ENCODE measurements around the gene KDM6B. TPM values are rescaled to one million over a fixed set of nuclear protein-coding genes. Genes with fewer than 3 reads are reported as not detected.
"Not testable (repeated sequence)": the region's sequence is repeated elsewhere in the genome, so short reads cannot be mapped to it uniquely, and the experiment has no call there.

Gene KDM6B
- total and polyA plus RNA-seq, 4 donors: 2.5 to 11.5 (median 3.3) TPM

- Histone ChIP-seq H3K4me1 (ENCODE audit: control insufficient read depth in 4 of 4, insufficient read depth in 4 of 4, low read length in 3 of 4) (no peaks in the 10 kb centered on the region), H3K9me3 (ENCODE audit: control insufficient read depth in 4 of 4, low read length in 3 of 4) (no peaks in the 10 kb centered on the region), H3K27ac (ENCODE audit: low read depth in 1 of 2, low read length in 2 of 2) (no peak overlapping the region), H3K27me3 (ENCODE audit: control insufficient read depth in 4 of 4, insufficient read depth in 4 of 4, low read length in 3 of 4) (peaks cover 0 to under 1% (median 0%) of the 10 kb centered on the region in 4 donors), H3K4me3 (ENCODE audit: low read depth in 1 of 3, low read length in 3 of 3) (no peak overlapping the region), H3K9ac (ENCODE audit: low read depth in 1 of 2, low read length in 2 of 2) (no peak overlapping the region), H3K36me3 (ENCODE audit: control insufficient read depth in 4 of 4, insufficient read depth in 3 of 4, low read depth in 1 of 4, low read length in 3 of 4) (no peaks in the 10 kb centered on the region)
- WGBS: 70% methylated on average over 11 of the region's 11 CpGs
- no peak for DNase-seq (ENCODE audit: low spot score)
- TF ChIP-seq SP1 (IDR thresholded peaks at IDR 0.05) (no peak), TAF1 (conservative IDR thresholded peaks at IDR 0.05) (no peak), CTCF (IDR thresholded peaks at IDR 0.05; ENCODE audit: low read depth, low read length, missing input control) (no peak), RXRA (IDR thresholded peaks at IDR 0.05) (no peak), EGR1 (IDR thresholded peaks at IDR 0.05; ENCODE audit: low read depth in 2 of 2) (no peak), FOXA1 (IDR thresholded peaks at IDR 0.05) (no peak), HNF4A (conservative IDR thresholded peaks at IDR 0.05) (no peak), NR2F2 (IDR thresholded peaks at IDR 0.05) (no peak), RAD21 (IDR thresholded peaks at IDR 0.05) (no peak), JUND (IDR thresholded peaks at IDR 0.05) (no peak), YY1 (IDR thresholded peaks at IDR 0.05) (no peak)
- TF ChIP-seq, protein P1, sequence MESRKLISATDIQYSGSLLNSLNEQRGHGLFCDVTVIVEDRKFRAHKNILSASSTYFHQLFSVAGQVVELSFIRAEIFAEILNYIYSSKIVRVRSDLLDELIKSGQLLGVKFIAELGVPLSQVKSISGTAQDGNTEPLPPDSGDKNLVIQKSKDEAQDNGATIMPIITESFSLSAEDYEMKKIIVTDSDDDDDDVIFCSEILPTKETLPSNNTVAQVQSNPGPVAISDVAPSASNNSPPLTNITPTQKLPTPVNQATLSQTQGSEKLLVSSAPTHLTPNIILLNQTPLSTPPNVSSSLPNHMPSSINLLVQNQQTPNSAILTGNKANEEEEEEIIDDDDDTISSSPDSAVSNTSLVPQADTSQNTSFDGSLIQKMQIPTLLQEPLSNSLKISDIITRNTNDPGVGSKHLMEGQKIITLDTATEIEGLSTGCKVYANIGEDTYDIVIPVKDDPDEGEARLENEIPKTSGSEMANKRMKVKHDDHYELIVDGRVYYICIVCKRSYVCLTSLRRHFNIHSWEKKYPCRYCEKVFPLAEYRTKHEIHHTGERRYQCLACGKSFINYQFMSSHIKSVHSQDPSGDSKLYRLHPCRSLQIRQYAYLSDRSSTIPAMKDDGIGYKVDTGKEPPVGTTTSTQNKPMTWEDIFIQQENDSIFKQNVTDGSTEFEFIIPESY (IDR thresholded peaks at IDR 0.05): no peak
Measured at GRCh38 chr17:7809086-7809790, 24.8 kb upstream of the KDM6B start.

DNA sequence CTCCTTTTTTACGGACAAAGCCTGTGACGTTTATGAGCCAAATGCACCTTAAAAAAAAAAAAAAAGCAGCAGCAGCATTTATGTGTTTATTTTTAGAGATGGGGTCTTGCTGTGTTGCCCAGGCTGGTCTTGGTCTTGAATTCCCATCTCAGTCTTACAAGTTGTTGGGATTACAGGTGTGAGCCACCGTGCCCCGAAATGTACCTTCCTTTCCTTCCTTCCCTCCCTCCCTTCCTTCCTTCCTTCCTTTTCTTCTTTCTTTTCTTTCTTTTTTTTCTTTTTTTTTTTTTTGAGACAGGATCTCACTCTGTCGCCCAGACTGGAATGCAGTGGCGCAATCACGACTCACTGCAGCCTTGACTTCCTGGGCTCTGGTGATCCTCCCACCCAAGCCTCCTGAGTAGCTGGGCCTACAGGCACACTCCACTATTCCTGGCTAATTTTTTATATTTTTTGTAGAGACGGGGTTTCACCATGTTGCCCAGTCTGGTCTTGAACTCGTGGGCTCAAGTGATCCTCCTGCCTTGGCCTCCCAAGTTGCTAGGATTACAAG lies 24.1 kb upstream of the KDM6B start:
- H3K9me3 ChIP-seq (ENCODE audit: control insufficient read depth in 4 of 4, low read length in 3 of 4); H3K27me3 ChIP-seq (ENCODE audit: control insufficient read depth in 4 of 4, insufficient read depth in 4 of 4, low read length in 3 of 4); H3K27ac ChIP-seq (ENCODE audit: low read depth in 1 of 2, low read length in 2 of 2); DNase-seq (ENCODE audit: low spot score); H3K9ac ChIP-seq (ENCODE audit: low read depth in 1 of 2, low read length in 2 of 2); H3K4me1 ChIP-seq (ENCODE audit: control insufficient read depth in 4 of 4, insufficient read depth in 4 of 4, low read length in 3 of 4); H3K4me3 ChIP-seq (ENCODE audit: low read depth in 1 of 3, low read length in 3 of 3); H3K36me3 ChIP-seq (ENCODE audit: control insufficient read depth in 4 of 4, insufficient read depth in 3 of 4, low read depth in 1 of 4, low read length in 3 of 4): not testable (repeated sequence)
- 82% methylated on average over 9 of the region's 9 CpGs for WGBS

DNA sequence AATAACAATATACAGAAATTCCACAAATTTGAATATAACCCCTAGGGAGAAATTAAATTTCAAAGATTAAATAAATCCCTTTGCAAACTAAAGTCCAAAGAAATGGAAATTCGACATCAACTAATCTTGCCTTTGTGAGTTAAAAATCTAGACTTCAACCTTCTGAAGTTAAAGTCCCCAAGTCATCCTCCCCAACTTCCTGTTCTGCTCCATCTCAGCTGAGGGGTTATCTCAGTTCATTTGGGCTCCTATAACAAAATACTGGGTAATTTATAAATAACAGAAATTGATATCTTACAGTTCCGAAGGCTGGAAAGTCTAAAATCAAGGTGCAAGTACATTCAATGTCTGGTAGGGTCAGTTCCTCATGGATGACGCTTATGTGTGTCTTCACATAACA lies 22.8 kb upstream of the KDM6B start:
- 73% methylated on average over 3 of the region's 3 CpGs for whole genome bisulfite sequencing
- Histone ChIP-seq H3K9me3 (ENCODE audit: control insufficient read depth in 4 of 4, low read length in 3 of 4) (no peaks in the 10 kb centered on the region), H3K27me3 (ENCODE audit: control insufficient read depth in 4 of 4, insufficient read depth in 4 of 4, low read length in 3 of 4) (no peaks in the 10 kb centered on the region), H3K9ac (ENCODE audit: low read depth in 1 of 2, low read length in 2 of 2) (no peak overlapping the region), H3K4me3 (ENCODE audit: low read depth in 1 of 3, low read length in 3 of 3) (no peak overlapping the region), H3K27ac (ENCODE audit: low read depth in 1 of 2, low read length in 2 of 2) (no peak overlapping the region), H3K4me1 (ENCODE audit: control insufficient read depth in 4 of 4, insufficient read depth in 4 of 4, low read length in 3 of 4) (no peaks in the 10 kb centered on the region), H3K36me3 (ENCODE audit: control insufficient read depth in 4 of 4, insufficient read depth in 3 of 4, low read depth in 1 of 4, low read length in 3 of 4) (no peaks in the 10 kb centered on the region)
- no peak for DNase-seq (ENCODE audit: low spot score)
- TF ChIP-seq JUND (IDR thresholded peaks at IDR 0.05) (no peak), SP1 (IDR thresholded peaks at IDR 0.05) (no peak), CTCF (IDR thresholded peaks at IDR 0.05; ENCODE audit: low read depth, low read length, missing input control) (no peak), GABPA (IDR thresholded peaks at IDR 0.05 in 1 of 2, conservative IDR thresholded peaks at IDR 0.05 in 1 of 2) (no peak), HNF4G (IDR thresholded peaks at IDR 0.05) (no peak), RXRA (IDR thresholded peaks at IDR 0.05) (no peak), NR2F2 (IDR thresholded peaks at IDR 0.05) (no peak), RAD21 (IDR thresholded peaks at IDR 0.05) (no peak), FOXA1 (IDR thresholded peaks at IDR 0.05) (no peak)
- TF ChIP-seq, protein P1 (IDR thresholded peaks at IDR 0.05): no peak

Data from liver (tissue), 9 donors.